GM18511 (cell line): ENCODE measurements around the gene FLRT1.

ENCODE experiments used
- ATAC-seq: cut with Tn5 transposase; IDR thresholded peaks from one replicate; pipeline ENCODE4 v1.9.1; 2021; ENCODE audit warnings: mild to moderate bottlenecking, moderate library complexity; ENCODE audit not compliant: unreplicated experiment

FLRT1 gene

GRCh38 chr11:64064374-64065140 is 28.8 kb downstream of the FLRT1 start:
- no peak for ATAC-seq

- ATAC-seq = no peak
Observed at GRCh38 chr11:64065141-64065465, 29.4 kb downstream of the FLRT1 start.

- no peak for ATAC-seq
Observed at GRCh38 chr11:64065712-64066111, 30.0 kb downstream of the FLRT1 start.

DNA sequence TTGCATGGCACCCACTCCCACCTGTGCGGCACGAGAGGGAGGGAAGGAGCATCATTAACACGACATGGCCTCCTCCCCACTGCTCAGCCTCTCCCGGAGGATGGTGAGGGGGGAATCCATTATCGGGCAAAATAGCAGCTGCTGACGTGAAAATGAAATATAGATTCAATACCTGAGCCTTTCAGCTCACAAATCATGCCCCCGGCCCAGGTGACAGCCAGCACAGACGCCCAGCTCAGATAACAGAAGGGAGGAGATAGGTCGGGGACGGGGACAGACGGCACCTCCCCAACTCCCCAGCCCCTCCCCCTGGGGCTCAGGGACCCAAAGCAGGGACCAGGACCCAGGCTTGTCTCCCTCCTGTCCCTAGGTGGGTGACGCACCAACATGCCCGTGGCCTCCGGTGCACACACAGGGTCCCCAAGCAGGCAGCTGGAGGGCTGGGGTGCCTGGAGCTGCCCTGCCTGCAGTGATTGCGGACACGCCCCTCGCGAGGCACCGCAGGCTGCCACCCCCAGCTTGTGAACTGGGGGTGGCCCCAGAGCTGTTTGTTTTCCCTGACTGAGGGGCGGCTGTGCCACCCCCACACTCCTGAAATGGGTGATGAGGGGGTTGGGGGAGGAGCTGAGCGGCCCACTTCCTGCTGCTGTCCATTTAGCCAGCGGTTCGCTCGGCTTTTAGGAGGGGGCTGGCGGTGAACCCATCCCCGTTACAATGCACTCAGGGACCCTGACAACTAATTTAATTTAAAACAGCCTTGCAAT is 31.7 kb downstream of the FLRT1 start:
- ATAC-seq = no peak

GRCh38 chr11:64068705-64069400 is 33.1 kb downstream of the FLRT1 start:
- ATAC-seq = no peak

DNA sequence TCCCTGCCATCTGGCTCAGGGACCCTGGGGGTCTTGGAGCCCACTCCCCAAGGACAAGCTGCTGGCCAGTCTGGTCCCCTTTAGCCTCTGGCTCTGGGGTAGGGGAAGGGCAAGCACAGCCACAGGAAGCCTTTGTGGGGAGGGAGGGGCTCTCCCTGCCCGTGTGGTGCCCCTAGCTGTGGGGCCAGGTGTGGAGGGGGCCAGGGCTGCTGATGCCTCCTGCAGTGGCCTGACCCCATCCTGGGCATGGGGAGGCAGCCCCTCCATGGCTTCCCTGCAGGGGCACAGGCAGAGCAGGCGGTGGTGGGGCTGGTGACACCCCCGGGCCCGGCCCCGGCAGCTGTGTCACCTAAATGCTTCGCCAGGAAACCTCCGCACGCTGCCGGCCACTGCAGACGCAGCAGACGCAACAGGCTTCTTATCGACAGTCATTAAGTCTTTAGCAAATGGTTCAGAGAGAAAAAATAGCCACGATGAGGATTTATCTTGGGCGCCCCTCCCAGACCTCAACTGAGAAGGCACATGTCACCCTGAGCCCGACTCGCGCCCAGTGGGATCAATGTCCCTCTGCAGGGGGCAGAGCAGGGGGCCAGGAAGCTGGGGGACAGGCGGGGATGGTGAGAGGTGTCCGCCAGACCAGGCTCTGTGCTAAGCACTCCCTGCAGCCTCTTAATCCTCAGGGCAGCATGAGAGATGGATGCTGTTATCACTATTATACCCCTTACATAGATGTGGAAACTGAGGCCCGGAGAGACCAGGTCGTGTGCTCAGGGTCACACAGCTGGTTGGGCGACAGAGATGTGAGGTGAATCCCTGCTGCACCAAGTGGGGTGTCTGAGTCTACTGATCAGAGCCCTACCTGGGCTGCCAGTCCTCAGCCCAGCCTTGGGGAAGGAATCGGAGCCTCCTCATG is 33.9 kb downstream of the FLRT1 start:
- no peak for ATAC-seq

- no peak for ATAC-seq
Observed at GRCh38 chr11:64070314-64070681, 34.6 kb downstream of the FLRT1 start.

DNA sequence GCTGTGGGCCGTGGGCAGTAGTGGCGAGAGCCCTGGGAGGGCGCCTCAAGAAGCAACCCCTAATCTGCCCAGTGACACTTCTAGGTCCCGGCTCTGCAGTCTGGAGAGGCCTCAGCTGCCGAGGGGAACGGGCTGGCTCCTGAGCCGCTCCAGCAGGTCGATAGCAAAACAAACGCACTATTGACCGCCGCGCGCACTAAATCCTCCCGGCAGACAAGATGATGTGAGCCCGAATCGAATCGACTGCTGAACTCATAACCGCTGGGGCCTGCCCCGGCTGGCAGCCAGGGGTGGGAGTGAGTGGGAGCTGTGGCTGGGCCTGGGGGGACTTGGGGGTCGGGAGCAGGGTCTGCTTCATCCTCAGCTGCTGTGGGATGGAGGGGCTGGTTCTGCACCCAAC is 36.1 kb downstream of the FLRT1 start:
- ATAC-seq = no peak

DNA sequence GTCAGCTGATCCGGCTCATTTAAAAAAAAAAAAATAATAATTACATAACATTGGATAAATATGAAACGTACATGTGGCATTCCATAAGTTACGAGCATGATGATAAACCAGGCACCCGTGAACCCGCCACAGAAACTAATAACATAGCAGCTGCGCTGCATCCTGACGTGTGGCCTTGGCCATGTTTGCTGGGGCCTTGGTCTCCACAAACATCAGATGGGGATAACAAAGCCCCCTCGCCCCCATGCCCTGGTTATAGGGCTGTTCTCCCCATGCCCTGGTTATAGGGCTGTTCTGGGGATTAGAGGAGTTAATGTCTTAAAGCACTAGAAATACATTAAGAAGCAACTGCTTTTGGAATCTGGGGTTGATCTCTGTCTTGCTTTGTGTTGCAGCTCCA is 36.7 kb downstream of the FLRT1 start:
- no peak for ATAC-seq

GRCh38 chr11:64072871-64073270 is 37.1 kb downstream of the FLRT1 start:
- no peak for ATAC-seq

GRCh38 chr11:64073542-64073941 is 37.8 kb downstream of the FLRT1 start:
- ATAC-seq = no peak

DNA sequence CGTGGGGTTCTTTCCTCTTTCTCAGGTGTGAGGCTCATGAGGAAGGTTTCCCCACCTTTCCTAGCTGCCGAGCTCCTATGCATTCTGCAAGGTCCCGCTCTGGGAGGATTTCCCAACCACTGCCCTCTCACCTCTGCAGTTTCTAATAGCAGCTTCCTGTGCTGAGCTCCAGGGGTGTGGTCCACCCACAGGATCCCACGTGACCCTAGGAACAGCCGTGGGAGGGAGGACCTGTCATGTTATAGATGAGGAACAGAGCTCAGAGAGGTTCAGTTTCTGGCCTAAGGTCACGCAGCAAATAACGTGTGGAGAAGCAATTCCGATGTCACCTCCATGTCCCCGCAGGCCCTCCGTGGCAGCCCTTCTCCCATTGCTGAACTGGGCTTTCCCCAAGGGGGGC is 38.5 kb downstream of the FLRT1 start:
- ATAC-seq = no peak

DNA sequence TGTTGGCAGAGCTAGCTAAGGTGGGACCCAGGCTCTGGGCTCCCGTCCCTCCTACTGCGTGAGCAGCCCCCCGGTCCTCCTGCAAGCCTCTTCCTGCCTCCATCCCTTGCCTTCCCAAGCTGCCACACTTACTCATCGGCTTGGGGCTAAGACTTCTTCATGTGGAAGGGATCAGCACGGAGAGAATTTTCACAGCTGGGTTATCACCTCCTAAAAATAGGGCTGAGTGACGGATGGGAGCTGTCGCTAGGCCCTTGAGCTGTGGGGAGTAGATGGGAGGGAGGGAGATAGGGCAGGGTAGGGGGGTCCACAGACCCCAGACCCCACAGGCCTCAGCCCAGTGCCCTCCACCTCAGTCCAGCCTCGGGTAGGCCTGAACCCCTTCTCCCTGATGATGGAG is 41.0 kb downstream of the FLRT1 start:
- ATAC-seq = no peak

DNA sequence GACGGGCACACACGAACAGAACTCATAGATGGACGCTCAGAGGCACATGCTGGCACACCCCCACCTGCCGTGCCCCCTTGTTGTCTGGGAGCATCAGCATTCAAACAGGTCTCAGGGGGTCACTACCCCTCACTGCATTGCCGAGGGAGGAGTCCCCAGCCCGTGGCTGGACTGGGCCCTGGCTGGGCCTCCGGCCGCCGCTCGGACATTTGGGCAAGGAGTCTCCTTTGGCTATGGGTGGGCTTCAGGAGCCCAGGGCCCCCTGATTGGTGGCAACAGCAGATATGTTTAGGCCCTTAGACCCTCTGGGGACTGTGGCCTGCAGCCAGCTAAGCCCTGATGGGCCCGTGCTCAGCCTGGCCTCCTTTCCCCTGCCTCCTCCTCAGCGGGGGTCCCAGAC is 41.9 kb downstream of the FLRT1 start:
- ATAC-seq = no peak

GRCh38 chr11:64078284-64078683 is 42.6 kb downstream of the FLRT1 start:
- ATAC-seq = no peak

DNA sequence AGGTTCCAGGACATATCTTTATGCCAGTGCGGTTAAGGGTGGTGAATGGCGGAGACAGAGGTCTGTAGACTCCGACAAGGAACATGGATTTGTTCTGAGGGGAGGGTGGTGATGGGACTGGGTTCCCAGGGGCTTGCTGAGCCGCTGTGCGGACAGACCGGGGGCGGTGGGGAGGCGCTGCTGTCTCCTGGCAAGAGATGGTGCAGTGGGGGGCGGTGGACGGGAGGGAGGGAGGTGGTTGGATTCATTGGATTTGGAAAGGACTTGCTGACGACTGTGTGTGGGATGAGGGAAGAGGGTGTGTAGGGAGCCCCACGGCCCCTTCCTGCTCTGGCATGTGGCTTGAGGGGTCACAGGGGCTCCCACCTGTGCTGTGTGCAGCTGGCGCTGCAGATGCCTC is 43.2 kb downstream of the FLRT1 start:
- no peak for ATAC-seq

- no peak for ATAC-seq
Observed at GRCh38 chr11:64080390-64080789, 44.7 kb downstream of the FLRT1 start.

DNA sequence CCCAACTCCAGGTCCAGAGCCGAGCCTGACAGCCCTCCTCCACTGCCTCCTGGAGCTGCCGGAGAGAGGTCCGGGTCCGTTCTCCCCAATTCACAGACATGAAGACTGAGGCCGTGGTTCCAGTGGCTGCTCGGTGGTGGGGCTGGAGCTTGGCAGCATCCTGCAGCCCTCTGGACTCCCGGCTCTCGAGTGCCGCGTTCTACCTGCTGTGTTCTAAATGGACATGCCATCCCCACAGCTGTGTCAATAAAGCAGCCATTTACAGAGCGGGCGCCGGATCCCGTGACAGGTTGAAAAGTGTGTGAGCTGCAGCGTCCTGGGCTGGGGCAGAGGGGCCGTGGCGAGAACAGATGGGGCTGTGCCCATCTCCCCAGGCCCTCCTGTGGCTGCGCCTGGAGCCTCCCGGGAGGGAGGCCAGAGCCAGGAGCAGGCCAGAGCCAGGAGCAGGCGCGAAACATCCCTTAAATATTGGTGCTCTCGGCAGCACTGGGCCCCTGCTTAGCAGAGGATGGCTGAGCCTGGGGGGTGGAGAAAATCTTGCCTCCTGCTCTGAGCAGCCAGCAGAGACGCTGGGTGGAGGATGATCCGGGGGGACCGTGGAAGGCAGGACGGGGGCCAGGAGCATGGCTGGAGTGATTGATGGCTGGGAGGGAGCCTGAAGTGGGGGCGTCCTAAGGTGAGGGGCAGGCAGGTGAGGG is 46.2 kb downstream of the FLRT1 start:
- no peak for ATAC-seq

DNA sequence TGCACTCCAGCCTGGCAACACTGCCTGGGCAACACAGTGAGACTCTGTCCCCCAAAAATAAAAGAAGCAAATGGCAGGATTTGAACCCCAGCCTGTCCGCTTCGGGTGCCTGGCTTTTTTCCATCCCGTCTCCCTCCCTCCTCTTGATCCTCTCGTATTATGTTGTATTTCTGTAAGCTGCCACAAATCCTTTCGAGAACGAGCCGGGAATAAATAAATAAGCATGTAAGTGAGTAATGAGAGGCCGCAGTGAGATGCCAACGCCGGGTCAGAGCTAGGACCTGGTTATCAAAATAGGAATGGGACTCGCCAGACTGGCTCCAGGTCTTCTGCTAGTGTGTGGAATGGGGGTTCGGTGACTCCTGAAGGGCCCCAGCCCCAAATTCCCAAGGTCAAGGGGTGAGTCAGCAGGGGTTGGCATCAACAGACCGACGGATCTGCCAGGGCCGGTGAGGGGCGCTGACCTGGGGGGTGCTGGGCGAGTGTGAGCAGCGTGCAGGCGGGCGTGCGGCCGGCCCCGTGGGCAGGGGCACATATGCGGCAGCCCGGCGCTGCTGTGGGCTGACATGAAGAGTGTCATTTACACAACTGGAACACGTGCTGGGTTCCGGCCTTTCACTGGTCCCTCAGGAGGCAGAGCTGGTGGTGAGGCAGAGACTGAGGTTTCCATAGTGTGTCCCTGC is 47.8 kb downstream of the FLRT1 start:
- ATAC-seq = no peak
